T-helper 22 cell (primary cell): ENCODE data around the gene OR5B3.
"Not testable (repeated sequence)": the region's sequence is repeated elsewhere in the genome, so short reads cannot be mapped to it uniquely, and the experiment has no call there.

Experiments
- DNase-seq: peaks from one replicate; pipeline ENCODE4 v3.0.0-alpha.2; 2020; ENCODE audit warnings: low read depth

The OR5B3 gene

GRCh38 chr11:58406774-58407173 lies at the start of gene OR5B3:
Gene OR5B3, minus strand, starts transcription at chr11:58406874. Its CDS starts 3,465 bp downstream, at chr11:58403409.
- no peak for DNase-seq

DNA sequence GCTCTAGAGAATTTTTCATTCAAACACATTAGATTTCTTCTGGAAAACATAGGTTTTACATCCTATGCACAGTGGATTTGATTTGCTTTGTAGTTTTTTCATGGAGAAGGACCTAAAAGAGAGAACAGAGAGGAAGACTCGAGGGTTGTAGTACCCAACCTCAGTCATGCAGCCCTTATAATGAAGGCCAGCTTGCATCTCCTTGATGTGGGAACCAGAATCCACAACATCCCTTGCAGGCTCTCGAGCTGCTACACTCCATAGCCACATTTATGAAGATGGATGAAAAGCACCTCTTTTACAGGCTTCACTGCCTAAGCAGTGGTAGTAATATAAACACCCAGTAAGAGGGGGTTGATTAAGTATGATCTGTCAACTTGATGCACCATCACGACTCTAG lies 44.9 kb upstream of the OR5B3 start:
- no peak for DNase-seq

DNA sequence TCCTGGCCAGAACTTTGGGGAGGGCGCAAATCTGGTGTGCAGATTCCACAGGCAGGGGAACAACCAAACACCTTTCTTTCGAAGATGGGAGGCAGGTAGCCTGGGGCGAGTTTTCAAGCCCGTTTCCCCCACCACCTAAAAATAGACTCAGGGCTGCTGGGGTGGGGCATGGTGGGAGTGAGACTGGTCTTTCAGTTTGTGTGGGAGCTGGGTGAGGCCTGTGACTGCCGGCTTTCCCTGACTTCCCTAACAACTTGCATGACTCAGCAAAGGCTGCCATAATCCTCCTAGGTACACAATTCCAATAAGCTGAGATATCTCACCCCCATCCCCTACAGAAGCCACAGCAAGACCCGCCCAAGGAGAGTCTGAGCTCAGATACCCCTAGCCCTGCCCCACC lies 39.6 kb upstream of the OR5B3 start:
- no peak for DNase-seq

DNA sequence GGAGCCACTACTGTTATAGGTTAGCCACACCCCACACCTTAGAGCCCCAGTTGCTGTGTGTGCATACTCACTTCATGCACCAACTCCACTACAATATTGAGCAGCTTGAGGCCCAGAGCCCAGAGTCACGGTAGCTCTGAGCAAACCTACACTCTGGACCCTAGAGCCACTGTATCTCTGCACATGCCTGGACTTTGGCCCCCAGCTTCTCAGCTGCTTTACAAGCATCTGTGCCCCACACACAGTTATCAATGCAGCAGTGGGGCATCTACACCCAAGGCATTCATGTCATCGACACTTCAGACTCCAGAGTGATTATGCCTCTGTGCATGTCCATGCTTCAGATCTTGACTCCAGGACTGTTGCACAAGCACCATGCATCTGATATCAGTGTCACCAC lies 37.6 kb upstream of the OR5B3 start:
- DNase-seq = no peak

DNA sequence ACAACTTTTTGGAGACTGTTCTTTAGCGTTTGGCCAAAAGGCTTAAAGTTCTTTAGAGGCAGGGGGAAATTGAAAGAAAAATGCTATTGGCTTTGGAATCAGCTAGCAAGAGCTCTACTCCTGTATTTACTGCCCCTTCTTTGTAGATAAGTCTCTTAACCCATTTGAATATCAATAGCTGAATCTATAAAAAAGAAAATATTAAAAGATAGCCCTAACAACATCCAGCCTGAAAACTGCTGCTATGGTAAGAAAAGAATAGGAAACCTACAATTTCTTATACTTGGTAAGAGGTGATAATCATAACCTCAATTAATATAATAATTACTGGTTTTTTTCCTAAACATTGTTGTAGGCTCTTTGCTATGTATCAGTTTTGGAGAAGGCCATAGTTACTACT lies 35.5 kb upstream of the OR5B3 start, which contains the start of gene OR5B12:
Gene OR5B12 (minus strand): TSS at position 101 of the 400 bp plus-strand sequence. CDS start 2,085 bp downstream, outside the sequence.
- no peak for DNase-seq

- no peak for DNase-seq
These were observed 31.8 kb upstream of the OR5B3 start for GRCh38 chr11:58438486-58438885.

GRCh38 chr11:58434217-58434616 lies 27.5 kb upstream of the OR5B3 start:
- no peak for DNase-seq

DNA sequence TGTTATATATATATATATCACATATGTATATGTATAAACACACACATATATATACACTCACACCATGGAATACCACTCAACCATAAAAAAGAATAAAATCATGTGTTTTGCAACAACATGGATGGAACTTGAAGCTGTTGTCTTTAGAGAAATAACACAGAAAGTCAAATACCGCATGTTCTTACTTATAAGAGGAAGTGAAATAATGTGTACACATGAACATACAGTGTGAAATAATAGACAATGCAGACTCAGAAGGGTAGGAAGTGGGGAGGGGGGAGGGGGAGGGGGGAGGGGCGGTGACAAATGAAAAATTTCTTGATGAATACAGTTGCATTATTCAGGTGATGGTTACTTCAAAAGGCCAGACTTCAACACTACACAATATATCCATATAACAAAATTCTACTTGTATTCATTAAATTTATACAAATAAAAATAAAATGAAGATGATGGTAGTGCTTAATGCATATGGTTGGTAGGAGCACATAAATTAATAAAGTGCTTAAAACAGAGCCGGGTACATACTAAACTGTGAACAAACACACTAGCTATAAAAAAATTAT lies 27.0 kb upstream of the OR5B3 start:
- DNase-seq = no peak

DNA sequence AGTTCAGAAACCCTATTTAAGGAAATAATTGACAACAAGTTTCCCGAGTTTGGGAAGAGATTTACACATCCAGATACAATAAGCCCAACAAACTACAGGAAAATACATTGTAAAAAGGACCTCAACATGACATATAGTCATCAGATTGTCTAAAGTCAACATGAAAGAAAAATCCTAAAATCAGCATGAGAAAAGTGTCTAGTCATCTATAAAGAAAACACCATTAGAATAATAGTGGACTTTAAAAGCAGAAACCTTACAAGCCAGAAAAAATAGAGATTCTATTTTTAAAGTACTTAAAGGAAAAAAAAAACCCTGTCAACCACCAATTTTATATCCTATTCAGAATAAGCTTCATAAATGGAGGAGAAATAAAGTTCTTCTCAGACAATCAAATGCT lies 22.6 kb upstream of the OR5B3 start:
- no peak for DNase-seq

DNA sequence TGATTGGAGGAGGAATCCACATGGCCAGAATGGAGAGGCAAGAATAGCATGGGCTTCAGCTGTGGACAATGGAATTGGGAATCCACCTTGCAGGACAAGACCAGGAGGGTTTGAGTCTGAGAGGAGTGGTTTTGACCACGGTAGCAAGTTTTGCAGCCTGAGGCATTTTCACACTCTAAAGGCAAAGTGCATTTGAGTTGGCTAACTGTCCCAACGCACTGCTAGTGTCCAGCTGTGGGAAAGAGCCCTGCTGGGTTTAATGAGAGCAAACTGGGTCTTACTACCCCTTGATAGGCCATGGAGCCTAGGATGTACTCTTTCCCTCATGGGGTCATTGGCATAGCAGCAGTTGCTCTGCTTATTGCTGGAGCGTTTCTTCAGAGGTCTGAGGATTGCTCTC lies 21.3 kb upstream of the OR5B3 start, which contains the start of gene OR5B2:
Gene OR5B2 (minus strand): TSS at position 101 of the 400 bp plus-strand sequence. CDS start 4,860 bp downstream, outside the sequence.
- DNase-seq = no peak

DNA sequence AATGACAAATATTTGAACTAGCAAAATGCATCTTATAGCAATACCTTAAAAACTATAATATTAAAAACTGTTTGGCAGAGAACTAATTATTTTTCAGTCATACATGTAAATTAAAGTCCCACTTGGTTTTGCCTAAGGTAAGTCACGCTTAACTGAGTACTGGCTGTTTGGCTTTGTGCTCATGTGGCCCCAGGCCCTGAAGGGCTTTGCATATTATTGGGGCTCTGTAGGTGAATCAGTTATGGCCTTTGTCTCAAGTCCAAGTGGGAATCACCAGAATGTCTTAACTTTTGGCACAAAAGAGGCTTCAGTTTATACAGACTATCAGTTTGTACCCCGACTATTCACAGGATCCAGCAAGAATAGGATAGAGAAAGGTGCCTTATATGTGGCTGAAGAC lies 7.1 kb downstream of the OR5B3 start:
- not testable (repeated sequence) for DNase-seq

DNA sequence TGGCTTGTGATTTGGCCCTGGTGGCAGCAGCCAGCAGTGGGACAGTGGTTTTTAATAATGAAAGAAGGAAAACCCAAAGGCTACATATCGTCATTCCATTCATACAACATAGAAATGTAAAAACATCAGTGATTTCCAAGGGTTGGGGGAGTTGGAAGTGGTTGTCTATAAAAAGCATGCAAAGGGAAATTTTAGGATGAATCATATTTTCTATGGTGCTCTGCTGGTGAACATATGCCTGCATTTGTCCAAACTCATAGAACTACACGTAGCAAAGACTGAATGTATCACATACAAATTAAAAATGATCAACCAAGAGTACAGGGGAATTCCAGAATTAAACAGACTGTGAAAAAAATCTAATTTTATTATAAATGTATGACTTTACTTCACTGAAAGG lies 11.1 kb downstream of the OR5B3 start:
- no peak for DNase-seq

- no peak for DNase-seq
These were observed 12.5 kb downstream of the OR5B3 start for GRCh38 chr11:58394195-58394594.

GRCh38 chr11:58392746-58393145 lies 13.9 kb downstream of the OR5B3 start:
- DNase-seq = no peak

DNA sequence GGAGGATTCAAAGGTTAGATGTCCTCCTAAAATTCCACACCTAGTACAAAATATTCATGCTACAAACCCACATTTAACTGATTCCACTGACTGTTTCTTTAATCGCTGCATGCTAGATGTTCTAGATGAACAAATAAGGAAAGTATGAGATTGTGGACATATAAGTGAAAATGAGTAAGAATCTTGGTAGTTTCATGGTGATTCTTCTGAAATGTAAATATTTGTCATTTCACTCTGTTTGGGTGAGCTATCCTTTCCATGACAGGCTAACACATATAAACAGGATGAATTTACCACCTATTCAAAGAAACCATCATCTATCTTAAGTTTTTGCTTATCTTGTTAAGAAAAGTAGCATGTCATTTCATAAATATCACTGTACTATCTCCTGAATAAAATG lies 14.8 kb downstream of the OR5B3 start:
- no peak for DNase-seq

GRCh38 chr11:58390551-58391063 lies 16.1 kb downstream of the OR5B3 start:
- DNase-seq = no peak

GRCh38 chr11:58358969-58359368 lies 47.7 kb downstream of the OR5B3 start, which contains the start of gene OR5B17:
Gene OR5B17, minus strand, starts transcription at chr11:58359069. Its CDS starts 0 bp downstream, at chr11:58359069.
- no peak for DNase-seq

DNA sequence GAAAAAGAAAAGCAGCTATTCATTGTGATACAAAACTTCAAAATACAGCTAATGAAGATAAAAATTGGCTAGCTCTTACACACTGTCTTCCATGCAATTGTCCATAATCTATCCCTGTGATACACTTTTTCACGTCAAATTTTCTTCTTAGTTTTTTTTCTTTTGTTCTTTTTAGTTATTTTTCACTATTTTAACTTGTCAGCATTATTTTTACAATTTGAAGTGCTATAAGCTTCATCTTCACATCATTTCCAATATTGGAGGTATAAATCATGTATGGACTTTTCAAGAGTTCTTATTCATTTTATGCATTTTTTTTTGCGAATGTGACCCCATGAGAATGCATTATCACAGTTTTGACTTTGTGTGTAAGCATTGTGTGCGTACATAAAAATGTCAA lies 51.9 kb downstream of the OR5B3 start:
- DNase-seq = no peak
